ENCODE results near the gene CDH12. TPM values are rescaled to one million over a fixed set of nuclear protein-coding genes. Genes with fewer than 3 reads are reported as not detected.

The CDH12 gene
- total and polyA plus RNA-seq, 9 donors: 0.05 to 3.4 (median 0.28) TPM; not detected in 4

GRCh38 chr5:22663134-22663533 lies 190.0 kb downstream of the CDH12 start:
- H3K4me3 ChIP-seq: no peak overlapping the region
- intact Hi-C loops (cut with DNase I): no loop called here

GRCh38 chr5:22662391-22662790 lies 190.8 kb downstream of the CDH12 start:
- Histone ChIP-seq H3K36me3 (no peaks in the 10 kb centered on the region), H3K4me1 (ENCODE audit: insufficient read depth) (no peaks in the 10 kb centered on the region)
- WGBS, 3 donors: 10 to 37% (median 10%) methylated on average over 3 of the region's 3 CpGs

More at GRCh38 chr5:22663134-22663533, 190.0 kb downstream of the CDH12 start:
- H3K9me3 ChIP-seq: no peaks in the 10 kb centered on the region
- H3K27ac ChIP-seq: no peak overlapping the region
- no peaks in the 10 kb centered on the region for H3K27me3 ChIP-seq
- H3K4me1 ChIP-seq (ENCODE audit: insufficient read depth): no peaks in the 10 kb centered on the region
- WGBS, 3 donors: 8 to 34% (median 12%) methylated on average over 2 of the region's 2 CpGs
- no peak for DNase-seq
- no peaks in the 10 kb centered on the region for H3K36me3 ChIP-seq
- no peak for TF ChIP-seq EP300 (IDR thresholded peaks at IDR 0.05)
- no peak for TF ChIP-seq CTCF (IDR thresholded peaks at IDR 0.05)
- TF ChIP-seq POLR2A (IDR thresholded peaks at IDR 0.05): no peak

GRCh38 chr5:22651355-22651754 lies 201.8 kb downstream of the CDH12 start:
- no peak for DNase-seq
- H3K27me3 ChIP-seq: no peaks in the 10 kb centered on the region
- H3K36me3 ChIP-seq: no peaks in the 10 kb centered on the region
- H3K4me1 ChIP-seq (ENCODE audit: insufficient read depth): no peaks in the 10 kb centered on the region
- H3K9me3 ChIP-seq: no peaks in the 10 kb centered on the region
- intact Hi-C loops (cut with DNase I): no loop called here
- no peak overlapping the region for H3K4me3 ChIP-seq
- no peak for TF ChIP-seq EP300 (IDR thresholded peaks at IDR 0.05)
- no peak for TF ChIP-seq POLR2A (IDR thresholded peaks at IDR 0.05)
- TF ChIP-seq CTCF (IDR thresholded peaks at IDR 0.05): no peak
- no peak overlapping the region for H3K27ac ChIP-seq

More at GRCh38 chr5:22662391-22662790, 190.8 kb downstream of the CDH12 start:
- TF ChIP-seq CTCF (IDR thresholded peaks at IDR 0.05) (no peak), POLR2A (IDR thresholded peaks at IDR 0.05) (no peak), EP300 (IDR thresholded peaks at IDR 0.05) (no peak)
- intact Hi-C loops (cut with DNase I): no loop called here
- no peaks in the 10 kb centered on the region for H3K9me3 ChIP-seq
- DNase-seq: no peak
- H3K27me3 ChIP-seq: no peaks in the 10 kb centered on the region
- no peak overlapping the region for H3K27ac ChIP-seq
- no peak overlapping the region for H3K4me3 ChIP-seq

DNA sequence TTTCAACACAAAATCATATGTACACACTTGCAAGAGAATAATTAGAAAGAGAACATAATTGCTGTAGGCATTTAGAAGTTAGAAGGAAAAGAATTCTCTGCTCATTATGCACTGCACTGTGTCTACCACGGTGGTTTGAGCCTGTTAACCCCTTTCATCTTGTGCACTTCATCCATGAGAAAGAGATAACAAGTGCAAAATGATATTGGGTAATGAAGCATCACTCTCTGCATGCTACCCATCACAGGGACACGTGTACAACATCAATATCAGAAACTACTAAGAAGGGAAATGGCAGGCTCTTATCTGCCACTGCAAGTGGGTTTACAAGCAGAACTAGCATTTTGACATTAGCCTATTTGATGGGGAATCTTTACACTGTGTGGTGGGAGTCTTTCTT lies 202.6 kb downstream of the CDH12 start:
- no peak overlapping the region for H3K27ac ChIP-seq
- no peaks in the 10 kb centered on the region for H3K9me3 ChIP-seq
- no peak for DNase-seq
- no peaks in the 10 kb centered on the region for H3K36me3 ChIP-seq
- 27 to 43% (median 37%) methylated on average over 2 of the region's 2 CpGs for WGBS, 3 donors
- TF ChIP-seq EP300 (IDR thresholded peaks at IDR 0.05) (no peak), POLR2A (IDR thresholded peaks at IDR 0.05) (no peak), CTCF (IDR thresholded peaks at IDR 0.05) (no peak)
- H3K4me3 ChIP-seq: no peak overlapping the region
- intact Hi-C loops (cut with DNase I): no loop called here
- no peaks in the 10 kb centered on the region for H3K27me3 ChIP-seq
- no peaks in the 10 kb centered on the region for H3K4me1 ChIP-seq (ENCODE audit: insufficient read depth)

Measured in ovary (tissue), 9 donors.